Epithelial cell of prostate (primary cell): ENCODE data around the gene BANP.
"Not testable (repeated sequence)": the region's sequence is repeated elsewhere in the genome, so short reads cannot be mapped to it uniquely, and the experiment has no call there.

ENCODE experiments used
- DNase-seq: peaks from one replicate; pipeline ENCODE4 v3.0.0-alpha.2; 2011; ENCODE audit warnings: low read depth, low spot score
- H3K27ac ChIP-seq: fragments of 450-650 bp; 2 replicates; pipeline ENCODE4 v1.5.1; 2017; ENCODE audit warnings: mild to moderate bottlenecking

The BANP gene

GRCh38 chr16:88038526-88038908 is 87.3 kb downstream of the BANP start:
- not testable (repeated sequence) for DNase-seq, H3K27ac ChIP-seq

GRCh38 chr16:88039591-88039990 is 88.4 kb downstream of the BANP start:
- DNase-seq: no peak
- H3K27ac ChIP-seq: no peak overlapping the region

- not testable (repeated sequence) for DNase-seq
These were observed 89.1 kb downstream of the BANP start for GRCh38 chr16:88040196-88040876.

GRCh38 chr16:88040877-88041244 is 89.6 kb downstream of the BANP start:
- not testable (repeated sequence) for H3K27ac ChIP-seq, DNase-seq

More at GRCh38 chr16:88040196-88040876, 89.1 kb downstream of the BANP start:
- not testable (repeated sequence) for H3K27ac ChIP-seq

- not testable (repeated sequence) for DNase-seq, H3K27ac ChIP-seq
These were observed 90.3 kb downstream of the BANP start for GRCh38 chr16:88041506-88041905.

- not testable (repeated sequence) for DNase-seq, H3K27ac ChIP-seq
These were observed 90.8 kb downstream of the BANP start for GRCh38 chr16:88041986-88042562.

- not testable (repeated sequence) for H3K27ac ChIP-seq, DNase-seq
These were observed 92.1 kb downstream of the BANP start for GRCh38 chr16:88043208-88043910.

- not testable (repeated sequence) for DNase-seq, H3K27ac ChIP-seq
These were observed 92.9 kb downstream of the BANP start for GRCh38 chr16:88044121-88044581.

GRCh38 chr16:88045361-88045760 is 94.1 kb downstream of the BANP start:
- not testable (repeated sequence) for DNase-seq, H3K27ac ChIP-seq

- no peak overlapping the region for H3K27ac ChIP-seq
- no peak for DNase-seq
These were observed 94.6 kb downstream of the BANP start for GRCh38 chr16:88045820-88046303.

GRCh38 chr16:88047462-88047861 is 96.2 kb downstream of the BANP start:
- no peak for DNase-seq
- no peak overlapping the region for H3K27ac ChIP-seq

GRCh38 chr16:88048985-88049384 is 97.8 kb downstream of the BANP start:
- DNase-seq: no peak
- H3K27ac ChIP-seq: no peak overlapping the region

- no peak overlapping the region for H3K27ac ChIP-seq
- no peak for DNase-seq
These were observed 98.6 kb downstream of the BANP start for GRCh38 chr16:88049561-88050545.

- H3K27ac ChIP-seq: no peak overlapping the region
- no peak for DNase-seq
These were observed 99.9 kb downstream of the BANP start for GRCh38 chr16:88050952-88051660.

GRCh38 chr16:88052661-88053060 is 101.4 kb downstream of the BANP start:
- H3K27ac ChIP-seq: no peak overlapping the region
- no peak for DNase-seq

- not testable (repeated sequence) for H3K27ac ChIP-seq, DNase-seq
These were observed 102.2 kb downstream of the BANP start for GRCh38 chr16:88053479-88053878.

- no peak overlapping the region for H3K27ac ChIP-seq
- DNase-seq: no peak
These were observed 104.1 kb downstream of the BANP start for GRCh38 chr16:88055356-88055755.

- no peak for DNase-seq
- H3K27ac ChIP-seq: no peak overlapping the region
These were observed 105.0 kb downstream of the BANP start for GRCh38 chr16:88056212-88056611.

- DNase-seq: no peak
- no peak overlapping the region for H3K27ac ChIP-seq
These were observed 106.4 kb downstream of the BANP start for GRCh38 chr16:88057656-88058055.
